HG03575 (cell line): ENCODE results near the gene MORF4L2.
"Not testable (repeated sequence)": the region's sequence is repeated elsewhere in the genome, so short reads cannot be mapped to it uniquely, and the experiment has no call there.

Experiments used
- ATAC-seq: cut with Tn5 transposase; IDR thresholded peaks from one replicate; pipeline ENCODE4 v1.9.1; 2021; ENCODE audit not compliant: unreplicated experiment, insufficient number of reproducible peaks, low FRiP score; ENCODE audit errors: extremely low read depth

MORF4L2 gene

GRCh38 chrX:103685396-103685795 is 1.1 kb downstream of the MORF4L2 start:
- no peak for ATAC-seq

GRCh38 chrX:103681443-103681842 is 5.1 kb downstream of the MORF4L2 start:
- no peak for ATAC-seq

- no peak for ATAC-seq
Observed at GRCh38 chrX:103678199-103678993, 8.1 kb downstream of the MORF4L2 start.

GRCh38 chrX:103674531-103675454 is 11.7 kb downstream of the MORF4L2 start:
- ATAC-seq, result no peak

GRCh38 chrX:103669745-103670144 is 16.8 kb downstream of the MORF4L2 start:
- ATAC-seq, result no peak

GRCh38 chrX:103666202-103667107 is 20.0 kb downstream of the MORF4L2 start:
- ATAC-seq, result no peak

- ATAC-seq, result no peak
Observed at GRCh38 chrX:103663981-103664762, 22.3 kb downstream of the MORF4L2 start.

- ATAC-seq, result not testable (repeated sequence)
Observed at GRCh38 chrX:103659460-103659859, 27.0 kb downstream of the MORF4L2 start.

- no peak for ATAC-seq
Observed at GRCh38 chrX:103658681-103659433, 27.6 kb downstream of the MORF4L2 start.

GRCh38 chrX:103657066-103657465 is 29.4 kb downstream of the MORF4L2 start:
- ATAC-seq, result not testable (repeated sequence)

GRCh38 chrX:103656617-103657016 is 29.9 kb downstream of the MORF4L2 start:
- no peak for ATAC-seq

GRCh38 chrX:103655230-103656000 is 31.1 kb downstream of the MORF4L2 start:
- ATAC-seq, result not testable (repeated sequence)

- no peak for ATAC-seq
Observed at GRCh38 chrX:103651151-103651773, 35.2 kb downstream of the MORF4L2 start.

GRCh38 chrX:103647630-103648029 is 38.9 kb downstream of the MORF4L2 start:
- no peak for ATAC-seq

GRCh38 chrX:103644125-103644524 is 42.4 kb downstream of the MORF4L2 start:
- no peak for ATAC-seq

GRCh38 chrX:103640401-103641155 is 45.9 kb downstream of the MORF4L2 start:
- ATAC-seq, result no peak
